ENCODE data around the gene SPOCD1.

DNA sequence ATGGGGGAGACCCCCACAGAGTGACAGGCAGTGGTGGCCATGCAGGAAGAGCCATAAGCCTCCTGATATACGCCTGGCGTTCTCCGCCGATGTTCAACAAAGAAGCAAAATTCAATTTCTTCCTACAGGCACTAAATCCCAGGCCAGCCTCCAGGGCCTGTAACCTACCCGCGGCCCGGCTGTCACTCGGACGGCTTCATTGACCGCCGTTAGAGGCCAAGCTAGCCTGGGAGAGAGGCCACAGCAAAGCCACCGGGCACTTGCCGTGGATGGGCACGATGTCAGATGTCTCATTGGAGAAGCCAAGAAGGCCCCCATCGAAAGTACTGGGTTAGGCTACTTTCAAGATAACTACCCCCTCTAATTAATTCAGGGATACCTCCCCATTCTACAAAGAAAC, 61.4 kb downstream of the SPOCD1 start:
- TF ChIP-seq, protein P1, sequence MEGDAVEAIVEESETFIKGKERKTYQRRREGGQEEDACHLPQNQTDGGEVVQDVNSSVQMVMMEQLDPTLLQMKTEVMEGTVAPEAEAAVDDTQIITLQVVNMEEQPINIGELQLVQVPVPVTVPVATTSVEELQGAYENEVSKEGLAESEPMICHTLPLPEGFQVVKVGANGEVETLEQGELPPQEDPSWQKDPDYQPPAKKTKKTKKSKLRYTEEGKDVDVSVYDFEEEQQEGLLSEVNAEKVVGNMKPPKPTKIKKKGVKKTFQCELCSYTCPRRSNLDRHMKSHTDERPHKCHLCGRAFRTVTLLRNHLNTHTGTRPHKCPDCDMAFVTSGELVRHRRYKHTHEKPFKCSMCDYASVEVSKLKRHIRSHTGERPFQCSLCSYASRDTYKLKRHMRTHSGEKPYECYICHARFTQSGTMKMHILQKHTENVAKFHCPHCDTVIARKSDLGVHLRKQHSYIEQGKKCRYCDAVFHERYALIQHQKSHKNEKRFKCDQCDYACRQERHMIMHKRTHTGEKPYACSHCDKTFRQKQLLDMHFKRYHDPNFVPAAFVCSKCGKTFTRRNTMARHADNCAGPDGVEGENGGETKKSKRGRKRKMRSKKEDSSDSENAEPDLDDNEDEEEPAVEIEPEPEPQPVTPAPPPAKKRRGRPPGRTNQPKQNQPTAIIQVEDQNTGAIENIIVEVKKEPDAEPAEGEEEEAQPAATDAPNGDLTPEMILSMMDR (conservative IDR thresholded peaks at IDR 0.05; ENCODE audit: low read length): no peak
- TF ChIP-seq EZH2phosphoT487 (IDR thresholded peaks at IDR 0.05; ENCODE audit: borderline replicate concordance, low read depth, low read length): no peak
